Sigmoid colon (tissue), 3 donors: Measurements from ENCODE around the gene CDC42EP4.

ENCODE experiments used
- CTCF ChIP-seq, 4 experiments: fragments of 450-650 bp in 3 of 4; fragments of 200-600 bp in 1 of 4; IDR thresholded peaks; one replicate each; pipeline ENCODE4 v1.5.1; 2016 to 2019; ENCODE audit warnings: antibody characterized with exemption in 4 of 4, mild to moderate bottlenecking in 3 of 4, moderate library complexity in 2 of 4
- POLR2A ChIP-seq, 2 donors: fragments of 450-650 bp; IDR thresholded peaks; one replicate each; pipeline ENCODE4 v1.6.1; 2016; ENCODE audit warnings: antibody characterized with exemption in 2 of 2, mild to moderate bottlenecking in 2 of 2, moderate library complexity in 2 of 2

- no peak for TF ChIP-seq POLR2A (IDR thresholded peaks at IDR 0.05)
- TF ChIP-seq CTCF (IDR thresholded peaks at IDR 0.05) = no peak
These were observed 25.6 kb downstream of the CDC42EP4 start for GRCh38 chr17:73285916-73286862.
